Trophoblast cell (in vitro differentiated cells and primary cell): ENCODE results near the gene POLN.
A peak's percentile ranks its signal among the peaks of the same experiment; 100 is the strongest.

Source experiments
- DNase-seq, 2 donors: peaks; one replicate each; pipeline ENCODE4 v3.0.0-alpha.2; 2016
- H2AFZ ChIP-seq: 2 replicates; pipeline ENCODE4 v1.6.1; 2013; ENCODE audit warnings: low read length, moderate library complexity, mild to moderate bottlenecking; ENCODE audit not compliant: insufficient read depth, poor library complexity
- H2AK5ac ChIP-seq: 2 replicates; pipeline ENCODE4 v1.6.1; 2013; ENCODE audit warnings: mild to moderate bottlenecking, low read length
- H2BK120ac ChIP-seq: 2 replicates; pipeline ENCODE4 v1.6.1; 2013; ENCODE audit warnings: low read length, mild to moderate bottlenecking, moderate library complexity; ENCODE audit not compliant: insufficient read depth, poor library complexity
- H2BK12ac ChIP-seq: 2 replicates; pipeline ENCODE4 v1.6.1; 2013; ENCODE audit warnings: mild to moderate bottlenecking, low read length, moderate library complexity
- H2BK5ac ChIP-seq: 2 replicates; pipeline ENCODE4 v1.6.1; 2013; ENCODE audit warnings: low read length, low read depth, moderate library complexity, mild to moderate bottlenecking; ENCODE audit not compliant: poor library complexity
- H3K14ac ChIP-seq: 2 replicates; pipeline ENCODE4 v1.6.1; 2013; ENCODE audit warnings: mild to moderate bottlenecking, low read length
- H3K18ac ChIP-seq: 2 replicates; pipeline ENCODE4 v1.6.1; 2013; ENCODE audit warnings: mild to moderate bottlenecking, low read length
- H3K23ac ChIP-seq: 2 replicates; pipeline ENCODE4 v1.6.1; 2013; ENCODE audit warnings: low read length
- H3K27ac ChIP-seq: 2 replicates; pipeline ENCODE4 v1.5.1; 2013; ENCODE audit warnings: low read depth, mild to moderate bottlenecking, inconsistent platforms, low read length, moderate library complexity
- H3K27me3 ChIP-seq: 2 replicates; pipeline ENCODE4 v1.6.1; 2013; ENCODE audit warnings: inconsistent platforms, mild to moderate bottlenecking, low read length, moderate library complexity; ENCODE audit not compliant: insufficient read depth
- H3K36me3 ChIP-seq, 2 experiments: 1 replicate in 1 of 2; 2 replicates in 1 of 2; pipeline ENCODE4 v1.6.1; 2013; ENCODE audit warnings: low read length in 2 of 2, mild to moderate bottlenecking in 2 of 2, moderate library complexity in 1 of 2; ENCODE audit not compliant: insufficient read depth in 2 of 2, control insufficient read depth in 1 of 2
- H3K4ac ChIP-seq: 2 replicates; pipeline ENCODE4 v1.6.1; 2013; ENCODE audit warnings: low read depth, mild to moderate bottlenecking, low read length, moderate library complexity
- H3K4me1 ChIP-seq, 2 experiments: 1 replicate in 1 of 2; 2 replicates in 1 of 2; pipeline ENCODE4 v1.6.1; 2013; ENCODE audit warnings: low read length in 2 of 2, mild to moderate bottlenecking in 2 of 2, moderate library complexity in 1 of 2; ENCODE audit not compliant: insufficient read depth in 2 of 2, control insufficient read depth in 1 of 2
- H3K4me2 ChIP-seq: 2 replicates; pipeline ENCODE4 v1.6.1; 2013; ENCODE audit warnings: inconsistent platforms, mild to moderate bottlenecking, low read length, moderate library complexity
- H3K4me3 ChIP-seq: 2 replicates; pipeline ENCODE4 v1.5.1; 2013; ENCODE audit warnings: mild to moderate bottlenecking, low read depth, low read length, inconsistent platforms
- H3K79me1 ChIP-seq: one replicate; pipeline ENCODE4 v1.6.1; 2013; ENCODE audit warnings: low read length
- H3K79me2 ChIP-seq: 2 replicates; pipeline ENCODE4 v1.6.1; 2013; ENCODE audit warnings: low read length, mild to moderate bottlenecking; ENCODE audit not compliant: control insufficient read depth, insufficient read depth, poor library complexity
- H3K9ac ChIP-seq: 2 replicates; pipeline ENCODE4 v1.6.1; 2013; ENCODE audit warnings: mild to moderate bottlenecking, low read length
- H3K9me3 ChIP-seq: 2 replicates; pipeline ENCODE4 v1.6.1; 2013; ENCODE audit warnings: low read depth, mild to moderate bottlenecking, control low read depth, inconsistent platforms, low read length; ENCODE audit not compliant: insufficient read depth
- H4K12ac ChIP-seq: 2 replicates; pipeline ENCODE4 v1.6.1; 2013; ENCODE audit warnings: low read depth, mild to moderate bottlenecking, low read length, moderate library complexity
- H4K8ac ChIP-seq: 2 replicates; pipeline ENCODE4 v1.6.1; 2013; ENCODE audit warnings: low read depth, mild to moderate bottlenecking, low read length, moderate library complexity
- H4K91ac ChIP-seq: one replicate; pipeline ENCODE4 v1.6.1; 2013; ENCODE audit warnings: low read depth, mild to moderate bottlenecking, low read length, moderate library complexity
- WGBS: extraction: QIAGEN DNeasy Blood & Tissue Kit; methylation state at CpG from one replicate; pipeline ENCODE4 v1.1.7; 2013; ENCODE audit warnings: missing lambda C conversion rate; ENCODE audit not compliant: insufficient read length, insufficient coverage; ENCODE audit errors: extremely low coverage; 5-methylcytosine and 5-hydroxymethylcytosine counted together

Gene POLN

DNA sequence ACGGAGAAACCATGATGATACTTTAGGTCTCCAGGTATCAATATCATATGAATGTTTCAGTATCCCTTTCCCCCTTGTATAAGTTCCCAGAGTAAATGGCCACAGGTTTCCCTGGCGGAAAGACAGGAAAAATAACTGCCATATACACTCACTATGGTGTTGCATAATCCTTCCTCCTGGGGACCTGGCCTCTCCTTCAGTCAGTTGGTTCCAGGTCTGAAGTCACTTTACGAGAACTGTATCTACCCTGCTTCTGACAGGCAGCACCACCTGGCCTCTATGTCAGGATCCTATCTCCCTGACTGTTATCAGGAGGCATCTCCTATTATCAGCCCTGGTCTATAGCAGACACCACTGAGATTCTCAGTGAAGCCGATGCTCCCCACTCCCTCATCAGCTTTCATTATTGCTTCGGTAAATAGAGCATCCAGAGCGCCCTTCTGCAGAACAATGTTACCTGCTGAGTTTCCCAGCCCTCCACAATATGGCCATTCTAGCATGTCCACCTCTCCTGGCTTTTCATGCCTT is 22.6 kb downstream of the POLN start:
- Histone ChIP-seq H2AFZ (no peak overlapping the region), H3K4me3 (no peak overlapping the region), H3K27me3 (no peaks in the 10 kb centered on the region), H3K79me2 (no peaks in the 10 kb centered on the region), H3K23ac (no peak overlapping the region), H3K9me3 (peaks cover 1% of the 10 kb centered on the region), H3K14ac (no peak overlapping the region), H3K4me2 (no peak overlapping the region), H2BK5ac (no peak overlapping the region), H2BK120ac (no peak overlapping the region), H4K91ac (no peak overlapping the region), H4K12ac (no peak overlapping the region), H4K8ac (no peak overlapping the region), H2AK5ac (no peak overlapping the region), H3K36me3 (peaks cover 0 to 6% of the 10 kb centered on the region in 2 experiments), H3K18ac (no peak overlapping the region), H3K79me1 (no peaks in the 10 kb centered on the region), H2BK12ac (no peak overlapping the region), H3K4ac (no peak overlapping the region), H3K9ac (no peak overlapping the region), H3K27ac (no peak overlapping the region), H3K4me1 (no peaks in the 10 kb centered on the region)
- DNase-seq: peak in 1 of 2 donors; percentile 9
- WGBS: no CpG with 5 or more reads among the region's 6 CpGs

DNA sequence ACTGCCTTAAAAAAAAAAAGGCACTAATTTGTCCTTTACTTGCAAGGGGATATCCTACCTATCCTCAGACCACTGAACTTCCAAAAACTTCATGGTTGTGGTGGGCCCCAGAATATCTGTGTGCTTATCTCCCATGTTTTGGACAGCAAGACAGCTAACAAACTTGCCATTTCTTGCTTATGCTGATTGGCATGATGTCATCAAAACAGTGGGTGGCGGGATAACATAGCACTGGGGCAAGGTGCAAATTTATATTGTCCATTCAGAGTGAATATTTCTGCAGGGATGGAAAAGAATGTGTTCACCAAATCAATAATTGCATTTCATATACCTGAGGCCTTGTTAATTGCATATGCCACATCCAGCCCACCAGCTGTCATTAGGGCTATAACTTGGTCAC is 23.5 kb downstream of the POLN start:
- H3K4ac ChIP-seq: no peak overlapping the region
- no CpG with 5 or more reads among the region's 1 CpG for WGBS

DNA sequence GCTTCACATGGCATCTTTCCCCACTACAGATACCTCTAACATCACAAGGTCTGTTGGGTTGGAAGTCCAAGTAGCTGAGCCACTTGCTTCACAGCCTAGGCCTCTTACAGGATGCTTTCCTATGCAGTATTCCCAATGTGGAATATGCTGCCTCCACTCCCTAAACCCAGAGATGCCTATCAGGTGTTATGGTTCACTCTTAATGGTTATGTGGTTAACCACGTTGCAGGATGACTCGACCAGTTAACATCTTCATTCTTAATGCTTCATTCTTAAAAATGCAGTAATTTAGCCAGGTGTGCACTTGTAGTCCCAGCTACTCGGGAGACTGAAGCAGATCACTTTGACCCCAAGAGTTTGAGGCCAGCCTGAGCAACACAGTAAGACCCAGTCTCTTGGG is 24.2 kb downstream of the POLN start:
- H3K79me1 ChIP-seq: no peaks in the 10 kb centered on the region
- no peak overlapping the region for H3K9ac ChIP-seq
- no peak overlapping the region for H2AFZ ChIP-seq
- H2BK5ac ChIP-seq: no peak overlapping the region
- H3K9me3 ChIP-seq: peaks cover 1% of the 10 kb centered on the region
- H3K4me3 ChIP-seq: no peak overlapping the region
- no peak overlapping the region for H3K4me2 ChIP-seq
- no CpG with 5 or more reads among the region's 3 CpGs for WGBS
- no peaks in the 10 kb centered on the region for H3K27me3 ChIP-seq
- H3K79me2 ChIP-seq: no peaks in the 10 kb centered on the region
- H3K4ac ChIP-seq: no peak overlapping the region
- no peak overlapping the region for H2AK5ac ChIP-seq
- H3K4me1 ChIP-seq: no peaks in the 10 kb centered on the region
- no peak overlapping the region for H3K18ac ChIP-seq
- H4K12ac ChIP-seq: no peak overlapping the region
- H3K36me3 ChIP-seq: peaks cover 0 to 2% of the 10 kb centered on the region in 2 experiments
- H3K23ac ChIP-seq: no peak overlapping the region
- H4K8ac ChIP-seq: no peak overlapping the region
- no peak overlapping the region for H3K14ac ChIP-seq
- H2BK120ac ChIP-seq: no peak overlapping the region
- H4K91ac ChIP-seq: no peak overlapping the region
- no peak overlapping the region for H2BK12ac ChIP-seq
- H3K27ac ChIP-seq: no peak overlapping the region
- no peak for DNase-seq

More for the DNA sequence above, 23.5 kb downstream of the POLN start:
- no peak overlapping the region for H4K8ac ChIP-seq
- H2AFZ ChIP-seq: no peak overlapping the region
- no peak for DNase-seq
- H3K4me1 ChIP-seq: no peaks in the 10 kb centered on the region
- no peak overlapping the region for H3K4me3 ChIP-seq
- H3K23ac ChIP-seq: no peak overlapping the region
- H2BK12ac ChIP-seq: no peak overlapping the region
- H3K79me2 ChIP-seq: no peaks in the 10 kb centered on the region
- H4K12ac ChIP-seq: no peak overlapping the region
- H2BK120ac ChIP-seq: no peak overlapping the region
- no peaks in the 10 kb centered on the region for H3K27me3 ChIP-seq
- H3K14ac ChIP-seq: no peak overlapping the region
- H3K9me3 ChIP-seq: peaks cover 1% of the 10 kb centered on the region
- H2BK5ac ChIP-seq: no peak overlapping the region
- H2AK5ac ChIP-seq: no peak overlapping the region
- H4K91ac ChIP-seq: no peak overlapping the region
- H3K9ac ChIP-seq: no peak overlapping the region
- no peak overlapping the region for H3K18ac ChIP-seq
- H3K79me1 ChIP-seq: no peaks in the 10 kb centered on the region
- H3K36me3 ChIP-seq: peaks cover 0 to 6% of the 10 kb centered on the region in 2 experiments
- H3K4me2 ChIP-seq: no peak overlapping the region
- no peak overlapping the region for H3K27ac ChIP-seq

GRCh38 chr4:2212831-2213230 is 29.1 kb downstream of the POLN start:
- no peak overlapping the region for H3K18ac ChIP-seq
- H3K36me3 ChIP-seq: no peaks in the 10 kb centered on the region
- no peak overlapping the region for H4K12ac ChIP-seq
- no peak overlapping the region for H3K23ac ChIP-seq
- peaks cover 1% of the 10 kb centered on the region for H3K9me3 ChIP-seq
- no peaks in the 10 kb centered on the region for H3K4me1 ChIP-seq
- DNase-seq: no peak
- H3K9ac ChIP-seq: no peak overlapping the region
- WGBS: no CpG with 5 or more reads among the region's 1 CpG
- H3K79me2 ChIP-seq: no peaks in the 10 kb centered on the region
- H3K14ac ChIP-seq: no peak overlapping the region
- no peaks in the 10 kb centered on the region for H3K79me1 ChIP-seq
- no peak overlapping the region for H2BK5ac ChIP-seq
- no peak overlapping the region for H3K4ac ChIP-seq
- no peak overlapping the region for H2AK5ac ChIP-seq
- H3K27ac ChIP-seq: no peak overlapping the region
- no peak overlapping the region for H4K91ac ChIP-seq
- H3K4me2 ChIP-seq: no peak overlapping the region
- no peaks in the 10 kb centered on the region for H3K27me3 ChIP-seq
- H3K4me3 ChIP-seq: no peak overlapping the region
- no peak overlapping the region for H2BK12ac ChIP-seq
- H4K8ac ChIP-seq: no peak overlapping the region
- no peak overlapping the region for H2BK120ac ChIP-seq
- H2AFZ ChIP-seq: no peak overlapping the region
